ENCODE measurements around the gene RBMS1.

Gene RBMS1

GRCh38 chr2:160365716-160366367 lies 127.8 kb downstream of the RBMS1 start:
- no peak overlapping the region for H3K4me2 ChIP-seq (ENCODE audit: low read length)
- no peaks in the 10 kb centered on the region for H3K9me3 ChIP-seq (ENCODE audit: insufficient read depth, low read length)
- H3K27ac ChIP-seq (ENCODE audit: low read length): no peak overlapping the region
- H4K20me1 ChIP-seq (ENCODE audit: insufficient read depth, low read length): no peaks in the 10 kb centered on the region; the same call in 1 of the 2 replicates
- no peak overlapping the region for H3K9ac ChIP-seq (ENCODE audit: low read length)
- H2AFZ ChIP-seq (ENCODE audit: low read depth, low read length): no peak overlapping the region
- H3K4me1 ChIP-seq (ENCODE audit: low read length): no peaks in the 10 kb centered on the region; the same call in 1 of the 2 replicates
- H3K27me3 ChIP-seq (ENCODE audit: low read depth, low read length): no peaks in the 10 kb centered on the region
- H3K4me3 ChIP-seq (ENCODE audit: low read length): no peak overlapping the region
- no peak for TF ChIP-seq CTCF (IDR thresholded peaks at IDR 0.05; ENCODE audit: low read depth, low read length)
- no peak for TF ChIP-seq EZH2phosphoT487 (IDR thresholded peaks at IDR 0.05; ENCODE audit: low read depth)
- H3K36me3 ChIP-seq (replicated peaks; ENCODE audit: low read depth, low read length): no peaks in the 10 kb centered on the region
- no peaks in the 10 kb centered on the region for H3K79me2 ChIP-seq (ENCODE audit: low read length)

GRCh38 chr2:160364364-160364763 lies 129.2 kb downstream of the RBMS1 start:
- no peaks in the 10 kb centered on the region for H3K9me3 ChIP-seq (ENCODE audit: insufficient read depth, low read length)
- no peak overlapping the region for H3K4me2 ChIP-seq (ENCODE audit: low read length)
- H2AFZ ChIP-seq (ENCODE audit: low read depth, low read length): no peak overlapping the region
- no peaks in the 10 kb centered on the region for H3K27me3 ChIP-seq (ENCODE audit: low read depth, low read length)
- no peak for TF ChIP-seq EZH2phosphoT487 (IDR thresholded peaks at IDR 0.05; ENCODE audit: low read depth)
- no peak overlapping the region for H3K27ac ChIP-seq (ENCODE audit: low read length)
- no peaks in the 10 kb centered on the region for H3K79me2 ChIP-seq (ENCODE audit: low read length)
- H3K36me3 ChIP-seq (replicated peaks; ENCODE audit: low read depth, low read length): no peaks in the 10 kb centered on the region
- H3K4me3 ChIP-seq (ENCODE audit: low read length): no peak overlapping the region
- H3K4me1 ChIP-seq (ENCODE audit: low read length): no peaks in the 10 kb centered on the region; the same call in 1 of the 2 replicates
- H4K20me1 ChIP-seq (ENCODE audit: insufficient read depth, low read length): no peaks in the 10 kb centered on the region; the same call in 1 of the 2 replicates
- no peak overlapping the region for H3K9ac ChIP-seq (ENCODE audit: low read length)

- Histone ChIP-seq H3K4me2 (ENCODE audit: low read length) (no peak overlapping the region), H3K4me3 (ENCODE audit: low read length) (no peak overlapping the region), H2AFZ (ENCODE audit: low read depth, low read length) (no peak overlapping the region), H4K20me1 (ENCODE audit: insufficient read depth, low read length) (no peaks in the 10 kb centered on the region; the same call in 1 of the 2 replicates), H3K79me2 (ENCODE audit: low read length) (no peaks in the 10 kb centered on the region), H3K36me3 (replicated peaks; ENCODE audit: low read depth, low read length) (no peaks in the 10 kb centered on the region), H3K27ac (ENCODE audit: low read length) (no peak overlapping the region), H3K9me3 (ENCODE audit: insufficient read depth, low read length) (no peaks in the 10 kb centered on the region), H3K9ac (ENCODE audit: low read length) (no peak overlapping the region), H3K27me3 (ENCODE audit: low read depth, low read length) (no peaks in the 10 kb centered on the region), H3K4me1 (ENCODE audit: low read length) (no peaks in the 10 kb centered on the region; the same call in 1 of the 2 replicates)
- TF ChIP-seq CTCF (IDR thresholded peaks at IDR 0.05; ENCODE audit: low read depth, low read length) (no peak), EZH2phosphoT487 (IDR thresholded peaks at IDR 0.05; ENCODE audit: low read depth) (no peak)
These were observed 129.6 kb downstream of the RBMS1 start for GRCh38 chr2:160363961-160364360.

GRCh38 chr2:160363055-160363454 lies 130.6 kb downstream of the RBMS1 start:
- Histone ChIP-seq H3K4me3 (ENCODE audit: low read length) (no peak overlapping the region), H2AFZ (ENCODE audit: low read depth, low read length) (no peak overlapping the region), H3K27me3 (ENCODE audit: low read depth, low read length) (no peaks in the 10 kb centered on the region), H3K27ac (ENCODE audit: low read length) (no peak overlapping the region), H3K79me2 (ENCODE audit: low read length) (no peaks in the 10 kb centered on the region), H4K20me1 (ENCODE audit: insufficient read depth, low read length) (no peaks in the 10 kb centered on the region), H3K9ac (ENCODE audit: low read length) (no peak overlapping the region), H3K4me2 (ENCODE audit: low read length) (no peak overlapping the region), H3K9me3 (ENCODE audit: insufficient read depth, low read length) (no peaks in the 10 kb centered on the region), H3K4me1 (ENCODE audit: low read length) (no peaks in the 10 kb centered on the region; the same call in 1 of the 2 replicates), H3K36me3 (replicated peaks; ENCODE audit: low read depth, low read length) (no peaks in the 10 kb centered on the region)
- TF ChIP-seq EZH2phosphoT487 (IDR thresholded peaks at IDR 0.05; ENCODE audit: low read depth) (no peak), CTCF (IDR thresholded peaks at IDR 0.05; ENCODE audit: low read depth, low read length) (no peak)

Data from OCI-LY3 (cell line).